EL (cell line): Measurements from ENCODE around the gene DIAPH2.
"Not testable (repeated sequence)": the region's sequence is repeated elsewhere in the genome, so short reads cannot be mapped to it uniquely, and the experiment has no call there.

Experiments used
- DNase-seq: peaks from one replicate; pipeline ENCODE4 v3.0.0-alpha.2; 2016

DIAPH2 gene

DNA sequence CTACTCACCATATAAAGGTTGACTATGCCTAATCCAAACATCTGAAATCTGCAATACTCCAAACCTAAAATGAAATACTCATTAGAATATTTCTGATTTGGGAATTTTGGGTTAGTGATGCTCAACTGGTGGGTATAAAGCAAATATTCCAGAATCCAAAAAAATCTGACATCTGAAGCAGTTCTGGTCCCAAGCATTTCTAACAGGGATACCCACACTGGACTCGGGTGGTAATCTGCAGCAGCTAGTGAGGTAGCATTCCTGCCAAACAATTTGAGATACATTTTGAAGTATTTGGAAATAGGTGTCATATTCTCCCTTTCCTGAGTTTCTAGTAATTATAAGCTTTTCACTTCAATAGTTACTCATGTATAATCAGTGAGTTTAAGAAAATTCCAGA, 149.5 kb downstream of the DIAPH2 start:
- DNase-seq = no peak

- DNase-seq = no peak
These were observed 151.1 kb downstream of the DIAPH2 start for GRCh38 chrX:96835660-96836289.

- peak; percentile 18 for DNase-seq
These were observed 153.2 kb downstream of the DIAPH2 start for GRCh38 chrX:96837808-96838207.

DNA sequence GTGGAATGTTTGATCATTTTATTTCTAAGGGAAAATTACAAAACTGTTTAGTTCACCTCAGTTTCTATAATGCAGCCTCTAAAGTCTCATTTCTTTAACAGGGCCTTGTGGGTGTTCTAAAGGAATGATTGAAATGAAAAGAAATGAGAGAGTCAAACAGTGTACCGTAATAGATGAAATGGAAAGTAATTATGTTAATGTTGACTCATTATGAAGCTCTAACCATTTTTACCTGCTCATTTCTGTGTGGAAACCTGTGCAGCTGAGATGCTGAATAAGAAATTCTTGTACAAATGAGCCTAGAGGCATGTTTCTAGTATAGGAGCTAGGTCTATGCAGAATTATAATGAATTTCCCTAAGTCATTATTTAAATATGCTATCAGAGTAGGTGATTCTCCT, 153.9 kb downstream of the DIAPH2 start:
- DNase-seq = no peak

DNA sequence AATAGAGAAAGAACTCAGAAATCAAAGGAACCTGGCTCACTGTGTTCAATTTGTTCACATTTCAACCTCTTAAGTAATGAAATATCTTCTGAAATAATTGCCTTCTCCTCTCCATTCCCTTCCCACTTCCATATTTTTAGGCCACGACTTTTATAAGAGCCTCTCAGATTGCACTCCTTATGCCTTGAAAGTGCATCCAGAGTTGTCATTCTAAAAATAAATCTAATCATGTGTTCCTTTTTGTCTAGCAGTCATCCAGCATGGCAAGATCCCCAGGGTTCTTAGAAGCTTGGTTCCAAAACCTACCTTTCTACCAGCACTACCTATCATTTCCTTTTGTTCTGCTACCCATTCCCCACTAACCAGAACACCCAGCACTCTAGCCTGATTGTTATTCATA, 156.7 kb downstream of the DIAPH2 start:
- no peak for DNase-seq

DNA sequence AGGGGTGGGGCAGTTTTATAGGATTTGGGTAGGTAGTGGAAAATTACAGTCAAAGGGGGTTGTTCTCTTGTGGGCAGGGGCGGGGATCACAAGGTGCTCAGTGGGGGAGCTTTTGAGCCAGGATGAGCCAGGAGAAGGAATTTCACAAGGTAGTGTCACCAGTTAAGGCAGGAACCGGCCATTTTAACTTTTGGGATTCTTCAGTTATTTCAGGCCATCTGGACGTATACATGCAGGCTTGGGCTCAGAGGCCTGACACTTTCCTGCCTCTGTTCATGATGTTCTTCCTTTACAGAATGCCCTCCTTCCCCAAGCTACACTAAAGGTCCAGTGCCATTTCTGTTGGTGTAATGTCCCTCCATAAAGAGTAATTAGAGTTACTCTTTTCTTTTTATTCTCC, 157.2 kb downstream of the DIAPH2 start:
- not testable (repeated sequence) for DNase-seq

- no peak for DNase-seq
These were observed 158.9 kb downstream of the DIAPH2 start for GRCh38 chrX:96843566-96843965.

DNA sequence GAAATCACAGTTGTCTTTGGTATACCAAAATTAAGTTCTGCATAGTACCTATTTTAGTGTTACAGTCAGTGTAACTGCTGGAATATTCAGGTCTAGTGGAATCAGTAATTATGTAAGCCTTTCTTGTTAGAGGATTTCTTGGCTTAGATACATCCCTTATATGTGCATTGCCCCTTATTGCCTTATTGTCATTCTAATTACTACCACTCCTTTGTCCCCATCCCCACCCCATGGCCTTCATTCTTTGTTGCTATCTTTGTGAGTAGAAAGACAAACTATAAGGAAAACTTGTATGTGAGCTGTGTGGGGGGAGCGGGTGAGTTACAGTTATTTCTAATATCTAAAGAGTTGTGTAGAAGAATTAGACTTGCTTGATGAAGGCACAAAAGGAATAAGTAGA, 162.2 kb downstream of the DIAPH2 start:
- no peak for DNase-seq

DNA sequence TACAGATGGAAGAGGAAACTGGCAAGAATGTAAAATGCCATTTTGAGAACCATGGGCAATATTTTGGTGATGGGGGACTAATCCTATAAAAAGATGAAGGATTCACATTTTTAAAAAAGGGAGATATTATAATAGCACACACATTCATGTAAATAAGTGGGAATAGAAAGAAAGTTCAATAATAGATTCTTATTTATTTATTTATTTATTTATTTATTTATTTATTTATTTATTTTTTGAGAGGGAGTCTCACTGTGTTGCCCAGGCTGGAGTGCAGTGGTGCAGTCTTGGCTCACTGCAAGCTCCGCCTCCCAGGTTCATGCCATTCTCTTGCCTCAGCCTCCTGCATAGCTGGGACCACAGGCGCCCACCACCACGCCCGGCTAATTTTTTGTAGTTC, 174.8 kb downstream of the DIAPH2 start:
- DNase-seq = not testable (repeated sequence)

GRCh38 chrX:96861218-96861617, 176.6 kb downstream of the DIAPH2 start:
- no peak for DNase-seq

GRCh38 chrX:96861661-96862060, 177.0 kb downstream of the DIAPH2 start:
- DNase-seq = no peak

GRCh38 chrX:96883608-96884007, 199.0 kb downstream of the DIAPH2 start, which contains the start of gene RPA4:
Gene RPA4, plus strand, starts transcription at chrX:96883908. Its CDS starts 403 bp downstream, at chrX:96884311.
- no peak for DNase-seq

GRCh38 chrX:96884027-96884426, 199.4 kb downstream of the DIAPH2 start:
- no peak for DNase-seq

- no peak for DNase-seq
These were observed 205.1 kb downstream of the DIAPH2 start for GRCh38 chrX:96889726-96890125.

DNA sequence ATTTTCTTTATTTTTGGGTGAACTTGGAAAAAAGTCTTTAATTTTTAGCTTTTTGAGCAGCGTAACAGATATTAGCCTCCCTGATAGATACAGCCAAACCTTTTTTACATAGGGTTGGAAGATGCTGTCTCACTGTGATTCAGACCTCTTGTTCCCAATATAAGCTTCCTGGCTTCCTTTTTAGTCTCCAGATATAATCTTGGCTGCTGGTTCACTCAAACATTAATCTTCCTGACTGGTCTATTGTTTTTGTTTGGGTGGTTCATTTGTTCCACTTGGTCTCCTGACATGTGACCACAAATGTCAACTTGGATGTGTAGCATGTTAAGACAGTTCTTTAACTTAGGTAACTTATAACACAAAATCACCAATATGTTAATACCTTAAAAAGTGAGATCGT, 222.1 kb downstream of the DIAPH2 start:
- DNase-seq = no peak

- DNase-seq = no peak
These were observed 223.1 kb downstream of the DIAPH2 start for GRCh38 chrX:96907516-96908272.

DNA sequence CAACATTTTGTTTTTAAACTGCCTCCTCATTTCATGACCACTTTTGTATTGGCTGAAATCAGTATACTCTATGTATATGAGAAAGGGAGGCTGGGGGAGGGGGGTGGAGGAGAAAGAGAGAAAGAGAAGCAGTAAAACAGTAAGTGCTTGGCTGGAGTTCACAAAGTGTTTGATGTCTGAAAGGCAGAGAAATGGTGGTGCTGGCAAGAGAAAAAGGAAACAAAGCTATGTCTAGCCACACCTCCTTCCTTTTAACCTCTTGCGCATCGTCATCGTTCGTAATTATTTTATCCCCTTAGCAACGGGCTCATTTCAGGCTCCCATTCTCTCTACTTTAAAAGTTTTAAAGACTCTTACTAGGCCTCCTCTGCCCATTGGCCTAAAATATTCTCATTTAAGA, 224.6 kb downstream of the DIAPH2 start:
- DNase-seq = no peak

DNA sequence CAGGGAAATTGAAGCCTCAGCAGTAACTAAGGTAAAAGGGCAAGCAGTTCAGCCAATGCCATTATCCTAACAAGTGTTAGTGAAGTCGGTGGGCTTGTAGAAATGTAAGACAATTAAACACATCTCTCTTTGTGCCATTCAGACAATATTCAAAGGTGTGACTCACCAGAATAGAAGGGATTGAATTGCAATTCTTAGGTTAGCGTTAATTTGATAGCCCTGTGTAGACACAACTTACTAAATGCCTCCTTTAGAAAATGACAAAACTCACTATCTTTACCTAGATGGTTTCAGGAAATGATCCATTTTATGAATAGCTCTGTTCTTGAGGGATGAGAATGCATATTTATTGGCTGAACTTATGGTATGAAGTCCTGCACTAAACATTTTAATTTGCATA, 234.2 kb downstream of the DIAPH2 start:
- DNase-seq = no peak

GRCh38 chrX:96919672-96920071, 235.0 kb downstream of the DIAPH2 start:
- DNase-seq = no peak

DNA sequence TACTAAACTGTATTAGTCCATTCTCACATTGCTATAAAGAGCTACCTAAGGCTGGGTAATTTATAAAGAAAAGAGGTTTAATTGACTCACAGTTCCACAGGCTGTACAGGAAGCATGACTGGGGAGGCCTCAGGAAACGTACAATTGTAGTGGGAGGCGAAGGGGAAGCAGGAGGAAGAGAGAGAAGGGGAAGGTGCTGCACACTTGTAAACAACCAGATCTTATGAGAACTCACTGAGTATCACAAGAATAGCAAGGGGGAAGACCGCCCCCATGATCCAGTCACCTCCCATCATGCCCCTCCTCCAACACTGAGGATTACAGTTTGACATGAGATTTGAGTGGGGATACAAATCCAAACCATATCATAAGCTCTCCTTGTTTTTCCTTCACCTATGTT, 239.9 kb downstream of the DIAPH2 start:
- DNase-seq = no peak

DNA sequence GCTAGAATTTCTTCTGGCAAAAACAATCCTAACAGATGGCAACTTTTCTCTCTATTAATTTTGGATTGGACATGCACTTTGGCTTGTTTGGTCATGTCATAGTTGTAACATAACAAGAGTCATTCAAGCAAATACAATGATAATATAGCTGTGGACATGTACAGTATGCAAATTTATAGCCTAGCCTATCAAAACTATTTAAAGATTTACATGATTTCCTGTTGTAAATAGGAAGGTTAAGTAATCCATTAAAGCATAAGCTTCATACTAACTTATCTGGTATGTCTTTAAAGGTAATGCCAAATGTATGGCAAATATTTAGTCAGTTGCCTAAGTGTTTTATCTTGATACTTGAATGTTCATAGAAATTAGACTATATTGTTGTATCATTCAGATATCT, 244.4 kb downstream of the DIAPH2 start:
- DNase-seq = peak; percentile 1

DNA sequence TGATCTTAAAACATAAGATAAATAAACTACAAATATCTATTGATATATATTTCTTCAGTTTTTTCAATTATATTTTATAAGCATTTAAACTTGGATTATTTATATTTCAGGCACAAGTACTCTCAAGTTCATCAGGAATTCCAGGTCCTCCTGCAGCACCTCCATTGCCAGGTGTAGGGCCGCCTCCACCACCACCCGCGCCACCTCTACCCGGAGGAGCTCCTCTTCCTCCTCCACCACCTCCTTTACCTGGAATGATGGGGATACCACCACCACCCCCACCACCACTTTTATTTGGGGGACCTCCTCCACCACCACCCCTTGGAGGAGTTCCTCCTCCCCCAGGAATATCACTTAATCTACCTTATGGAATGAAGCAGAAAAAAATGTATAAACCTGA, 273.1 kb downstream of the DIAPH2 start:
- no peak for DNase-seq

DNA sequence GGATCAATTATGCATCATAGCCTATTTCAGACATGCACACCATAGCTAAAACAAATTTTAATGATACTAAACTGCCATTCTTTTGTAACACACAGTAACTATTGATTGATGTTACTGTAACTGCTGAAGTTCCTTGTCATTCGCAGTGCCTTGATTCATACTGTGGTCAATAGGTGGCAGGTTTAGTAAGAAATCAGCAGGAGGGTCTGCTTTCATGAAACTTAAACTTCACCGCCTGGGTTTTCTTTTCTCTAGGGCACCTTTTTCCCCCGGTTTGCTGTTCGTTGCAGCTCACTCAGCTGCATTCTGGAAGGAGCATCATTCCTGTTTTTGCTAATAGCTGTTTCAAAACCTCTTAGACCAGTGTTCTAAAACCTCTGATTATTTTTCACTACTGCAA, 287.2 kb downstream of the DIAPH2 start:
- DNase-seq = no peak

- DNase-seq = no peak
These were observed 294.3 kb downstream of the DIAPH2 start for GRCh38 chrX:96978906-96979305.

GRCh38 chrX:96979766-96980165, 295.1 kb downstream of the DIAPH2 start:
- no peak for DNase-seq
